HCT116 (cell line): ENCODE results near the gene SLC25A33. TPM values are rescaled to one million over a fixed set of nuclear protein-coding genes. Genes with fewer than 3 reads are reported as not detected.

ENCODE experiments used
- ATAC-seq: fragments of 200-7000 bp; cut with Tn5 transposase; 2 replicates; pipeline ENCODE4 v1.9.1; 2020; ENCODE audit warnings: mild to moderate bottlenecking, moderate library complexity
- BruUV-seq: library from RNA; stranded (reverse); fragments of 400-500 nt; replicated peaks from 2 replicates; lab custom pipeline; 2021; lab: Mats Ljungman, UMichigan
- CTCF ChIA-PET: fragments of 300-600 bp; sonication (Branson Sonifier 250); formaldehyde crosslinking; loops from one replicate; lab custom pipeline; 2021; ENCODE audit warnings: antibody characterized with exemption; lab: Charles Lee
- POLR2A ChIA-PET: fragments of 300-600, 350-600 bp; sonication (Branson Sonifier 250); formaldehyde crosslinking; loops from one replicate; lab custom pipeline; 2021; ENCODE audit warnings: antibody characterized with exemption; lab: Charles Lee
- RAD21 ChIA-PET, 2 experiments: fragments of 300-600 bp; sonication (Branson Sonifier 250); formaldehyde crosslinking; loops; one replicate each; lab custom pipeline; 2023; ENCODE audit warnings: low total read pairs in 2 of 2; ENCODE audit not compliant: uncharacterized antibody in 2 of 2, unreplicated experiment in 2 of 2, low non-redundant PET in 1 of 2; lab: Charles Lee
- DNase-seq: peaks from one replicate; pipeline ENCODE4 v3.0.0-alpha.2; 2010; ENCODE audit warnings: low read depth, low spot score
- H2AFZ ChIP-seq: fragments of 200-600 bp; shearing (Covaris generic), sonication (generic); 2 replicates; pipeline ENCODE4 v1.6.1; 2017; ENCODE audit warnings: low read depth, mixed run types, mixed read lengths, antibody characterized with exemption, low read length; ENCODE audit not compliant: poor library complexity, severe bottlenecking
- H3K27ac ChIP-seq: 2 replicates; pipeline ENCODE4 v1.5.1; 2012; ENCODE audit warnings: low read depth, low read length
- H3K27me3 ChIP-seq: fragments of 200-600 bp; sonication (generic); 2 replicates; pipeline ENCODE4 v1.6.1; 2016; ENCODE audit warnings: mixed run types, low read length, mixed read lengths; ENCODE audit not compliant: insufficient read depth
- H3K36me3 ChIP-seq, 2 experiments: fragments of 200-500 bp in 1 of 2; fragments of 200-600 bp in 1 of 2; sonication (Bioruptor generic) in 1 of 2; sonication (generic) in 1 of 2; 2 replicates each; pipeline versions ENCODE4 v1.5.1 to v1.6.1; 2014 to 2016; ENCODE audit warnings: low read length in 2 of 2, inconsistent platforms in 1 of 2, mixed read lengths in 1 of 2, mixed run types in 1 of 2; ENCODE audit not compliant: insufficient read depth in 2 of 2, control insufficient read depth in 1 of 2
- H3K4me1 ChIP-seq, 2 experiments: fragments of 200-600 bp in 1 of 2; sonication (generic) in 1 of 2; 2 replicates each; pipeline versions ENCODE4 v1.5.1 to v1.6.1; 2012 to 2017; ENCODE audit warnings: low read length in 2 of 2, inconsistent platforms in 1 of 2, mild to moderate bottlenecking in 1 of 2, mixed read lengths in 1 of 2, mixed run types in 1 of 2, moderate library complexity in 1 of 2; ENCODE audit not compliant: insufficient read depth in 2 of 2, control insufficient read depth in 1 of 2
- H3K4me2 ChIP-seq: fragments of 200-600 bp; sonication (generic); 2 replicates; pipeline ENCODE4 v1.6.1; 2017; ENCODE audit warnings: mixed run types, low read length, mixed read lengths
- H3K4me3 ChIP-seq, 2 experiments: fragments of 200-600 bp in 1 of 2; sonication (generic) in 1 of 2; replicated peaks in 1 of 2; 2 replicates each; pipeline ENCODE4 v1.5.1; 2011 to 2016; ENCODE audit warnings: low read length in 2 of 2, control low read depth in 1 of 2, low read depth in 1 of 2, mild to moderate bottlenecking in 1 of 2, mixed read lengths in 1 of 2, mixed run types in 1 of 2
- H3K79me2 ChIP-seq: fragments of 200-600 bp; sonication (generic); 2 replicates; pipeline ENCODE4 v1.6.1; 2017; ENCODE audit warnings: mild to moderate bottlenecking, mixed run types, low read length, moderate library complexity, mixed read lengths; ENCODE audit not compliant: insufficient read depth
- H3K9ac ChIP-seq: fragments of 200-600 bp; sonication (generic); 2 replicates; pipeline ENCODE4 v1.6.1; 2016; ENCODE audit warnings: low read length, mixed read lengths
- H3K9me2 ChIP-seq: fragments of 200-600 bp; sonication (generic), shearing (Covaris generic); 2 replicates; pipeline ENCODE4 v1.6.1; 2017; ENCODE audit warnings: mixed run types, mild to moderate bottlenecking, moderate library complexity; ENCODE audit not compliant: insufficient read depth
- H3K9me3 ChIP-seq, 2 experiments: fragments of 200-500 bp in 1 of 2; fragments of 200-600 bp in 1 of 2; sonication (Bioruptor generic) in 1 of 2; sonication (generic) in 1 of 2; 2 replicates each; pipeline ENCODE4 v1.6.1; 2014 to 2017; ENCODE audit warnings: low read length in 2 of 2, mixed read lengths in 2 of 2, inconsistent platforms in 1 of 2, low read depth in 1 of 2, mild to moderate bottlenecking in 1 of 2, mixed run types in 1 of 2, moderate library complexity in 1 of 2; ENCODE audit not compliant: control insufficient read depth in 1 of 2, insufficient read depth in 1 of 2
- H4K20me1 ChIP-seq: fragments of 200-600 bp; sonication (generic), shearing (Covaris generic); 2 replicates; pipeline ENCODE4 v1.6.1; 2017; ENCODE audit warnings: mixed run types, mild to moderate bottlenecking, moderate library complexity; ENCODE audit not compliant: insufficient read depth
- CBX3 ChIP-seq: IDR thresholded peaks from 2 replicates; pipeline ENCODE4 v1.6.1; 2012; ENCODE audit warnings: low read depth
- EGR1 ChIP-seq: IDR thresholded peaks from 2 replicates; pipeline ENCODE4 v1.6.1; 2012; ENCODE audit warnings: low read depth
- ELF1 ChIP-seq: IDR thresholded peaks from 2 replicates; pipeline ENCODE4 v1.6.1; 2012; ENCODE audit warnings: low read depth, borderline replicate concordance
- EZH2 ChIP-seq: fragments of 200-600 bp; sonication (generic); IDR thresholded peaks from 2 replicates; pipeline ENCODE4 v1.6.1; 2017; ENCODE audit warnings: antibody characterized with exemption, mixed run types
- FOSL1 ChIP-seq: IDR thresholded peaks from 2 replicates; pipeline ENCODE4 v1.6.1; 2012; ENCODE audit warnings: low read depth
- POLR2A ChIP-seq: IDR thresholded peaks from 2 replicates; pipeline ENCODE4 v1.7.0; 2011; ENCODE audit warnings: borderline replicate concordance; ENCODE audit not compliant: insufficient read depth, insufficient read length; ENCODE audit errors: extremely low read depth
- POLR2AphosphoS5 ChIP-seq: IDR thresholded peaks from 2 replicates; pipeline ENCODE4 v1.6.1; 2011; ENCODE audit warnings: mild to moderate bottlenecking, low read depth, low read length, moderate library complexity
- SP1 ChIP-seq: IDR thresholded peaks from 2 replicates; pipeline ENCODE4 v1.6.1; 2012; ENCODE audit warnings: low read depth
- TCF7L2 ChIP-seq: IDR thresholded peaks from 2 replicates; pipeline ENCODE4 v1.7.0; 2011; ENCODE audit warnings: borderline replicate concordance, inconsistent platforms; ENCODE audit not compliant: insufficient read depth, insufficient read length; ENCODE audit errors: extremely low read depth
- ZFX ChIP-seq: fragments of 450-650 bp; IDR thresholded peaks from 2 replicates; pipeline ENCODE4 v1.6.1; 2017
- intact Hi-C: fragments of 100-400 bp; cut with micrococcal nuclease; formaldehyde crosslinking; loops from 2 replicates; pipeline ENCODE4 v1.10.0; 2022
- total RNA-seq: library from RNA; stranded (reverse); gene quantifications from one replicate; pipeline ENCODE4 v1.2.1, GENCODE V29; 2021; ENCODE audit not compliant: unreplicated experiment
- TF ChIP-seq, protein P1 (sequence below), 3 experiments: fragments of 200-600 bp in 1 of 3; sonication (generic) in 1 of 3; IDR thresholded peaks in 2 of 3; conservative IDR thresholded peaks in 1 of 3; 2 replicates each; pipeline ENCODE4 v1.5.1; 2012 to 2017; ENCODE audit warnings: low read depth in 2 of 3, low read length in 2 of 3, antibody characterized with exemption in 1 of 3, borderline replicate concordance in 1 of 3, control low read depth in 1 of 3, mild to moderate bottlenecking in 1 of 3, mixed read lengths in 1 of 3, mixed run types in 1 of 3, moderate library complexity in 1 of 3; ENCODE audit not compliant: insufficient read depth in 1 of 3
- TF ChIP-seq, protein P2 (sequence below): IDR thresholded peaks from 2 replicates; pipeline ENCODE4 v1.6.1; 2012
- TF ChIP-seq, protein P3 (sequence below): IDR thresholded peaks from 2 replicates; pipeline ENCODE4 v1.6.1; 2012; ENCODE audit warnings: low read depth

SLC25A33 gene
- total RNA-seq, 1 experiment from 2014 or later: 9.8 TPM

DNA sequence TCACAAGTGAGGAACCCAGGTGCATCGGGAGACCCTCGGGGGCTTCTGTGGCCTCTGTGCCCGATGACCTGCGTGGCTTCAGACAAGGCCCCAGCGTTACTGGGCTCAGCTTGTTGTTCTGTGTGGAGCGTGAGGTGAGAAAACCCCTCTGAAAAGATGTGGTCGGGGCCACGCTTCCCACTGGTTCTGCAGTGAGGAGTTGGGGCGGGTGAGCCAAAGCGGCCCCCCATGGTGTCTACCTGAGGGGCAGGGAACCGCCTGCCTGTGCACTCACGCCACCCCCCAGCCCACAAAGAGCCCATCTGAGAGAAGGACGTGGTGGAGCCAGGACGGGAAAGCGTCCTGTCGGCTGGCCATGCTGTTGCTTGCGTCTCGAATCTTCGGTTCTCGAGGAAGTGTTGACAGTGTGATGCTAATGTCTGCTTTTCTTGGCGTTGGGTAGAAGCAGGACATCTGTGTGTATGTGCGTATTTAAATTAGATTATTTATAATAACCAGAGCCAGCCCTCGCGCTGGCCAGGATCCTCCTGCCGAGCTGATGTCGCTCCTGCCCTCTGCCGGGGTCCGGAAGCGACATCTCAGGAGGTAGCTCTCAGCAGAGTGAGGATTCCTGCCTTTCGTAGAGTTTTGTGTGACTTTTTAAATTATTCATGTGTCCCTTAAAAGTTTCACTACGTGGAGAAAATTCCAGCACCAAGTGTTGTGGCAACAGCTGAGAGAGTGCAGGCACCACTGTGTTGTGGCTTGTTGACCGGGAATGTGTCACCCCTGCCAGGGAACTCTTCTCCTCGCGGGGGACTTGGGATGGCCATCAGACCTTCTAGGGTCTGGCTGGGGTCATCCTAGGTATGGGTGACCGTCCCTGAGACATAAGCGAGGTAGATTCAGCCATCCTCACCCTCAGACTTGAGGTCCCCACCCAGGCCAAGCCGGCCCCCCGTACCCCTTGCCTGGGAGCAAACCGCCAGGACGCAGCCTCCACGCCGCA lies 64.8 kb downstream of the SLC25A33 start:
- H3K9me2 ChIP-seq: no peaks in the 10 kb centered on the region
- no peak for ATAC-seq
- no peaks in the 10 kb centered on the region for H3K9me3 ChIP-seq
- no peaks in the 10 kb centered on the region for H4K20me1 ChIP-seq
- ChIA-PET RAD21 (no interaction called here), CTCF (no interaction called here), POLR2A (no interaction called here)
- no TSS peak for BruUV-seq
- H3K4me1 ChIP-seq: no peaks in the 10 kb centered on the region
- no peak overlapping the region for H3K9ac ChIP-seq
- no peak overlapping the region for H2AFZ ChIP-seq
- H3K36me3 ChIP-seq: peaks cover 3 to 26% of the 10 kb centered on the region in 2 experiments; a peak in 3 of 4 replicates
- intact Hi-C loops: no loop called here
- H3K4me3 ChIP-seq: no peak overlapping the region
- H3K27me3 ChIP-seq: no peaks in the 10 kb centered on the region
- TF ChIP-seq ELF1: no peak
- no peak for DNase-seq
- no peaks in the 10 kb centered on the region for H3K79me2 ChIP-seq
- H3K4me2 ChIP-seq: no peak overlapping the region
- no peak overlapping the region for H3K27ac ChIP-seq

DNA sequence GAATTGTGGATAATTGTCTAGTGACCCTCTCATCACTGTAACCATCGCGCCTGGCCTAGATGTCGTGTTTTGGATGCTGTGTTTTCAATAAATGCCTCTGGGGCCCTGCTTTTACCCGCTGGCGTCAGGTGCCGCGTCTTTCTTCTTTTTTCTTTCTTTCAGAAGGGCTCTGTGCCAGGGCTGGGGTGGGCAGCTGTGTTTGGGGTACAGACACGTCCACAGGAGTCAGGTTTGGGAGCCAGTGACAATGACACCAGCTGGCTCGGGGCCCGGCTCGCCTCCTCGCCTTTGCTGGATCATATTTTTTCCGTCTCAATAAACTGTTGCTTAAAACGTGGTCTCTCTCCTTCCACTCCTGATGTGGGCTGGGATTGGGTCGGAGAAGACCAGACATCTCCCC lies 65.6 kb downstream of the SLC25A33 start:
- CTCF ChIA-PET: no interaction called here
- BruUV-seq: no TSS peak
- POLR2A ChIA-PET: no interaction called here
- Histone ChIP-seq H3K79me2 (no peaks in the 10 kb centered on the region), H3K27me3 (no peaks in the 10 kb centered on the region), H3K27ac (no peak overlapping the region), H3K4me2 (no peak overlapping the region), H4K20me1 (no peaks in the 10 kb centered on the region), H3K9me2 (no peaks in the 10 kb centered on the region), H3K4me1 (no peaks in the 10 kb centered on the region), H3K4me3 (no peak overlapping the region), H3K36me3 (peaks cover 3 to 23% of the 10 kb centered on the region in 2 experiments; a peak in 3 of 4 replicates), H3K9ac (no peak overlapping the region), H2AFZ (no peak overlapping the region), H3K9me3 (no peaks in the 10 kb centered on the region)
- ATAC-seq (no peak), DNase-seq (no peak)
- RAD21 ChIA-PET: no interaction called here
- intact Hi-C loops: no loop called here
- no peak for TF ChIP-seq SP1
- TF ChIP-seq EGR1: no peak
- TF ChIP-seq FOSL1: no peak
- TF ChIP-seq, protein P1, sequence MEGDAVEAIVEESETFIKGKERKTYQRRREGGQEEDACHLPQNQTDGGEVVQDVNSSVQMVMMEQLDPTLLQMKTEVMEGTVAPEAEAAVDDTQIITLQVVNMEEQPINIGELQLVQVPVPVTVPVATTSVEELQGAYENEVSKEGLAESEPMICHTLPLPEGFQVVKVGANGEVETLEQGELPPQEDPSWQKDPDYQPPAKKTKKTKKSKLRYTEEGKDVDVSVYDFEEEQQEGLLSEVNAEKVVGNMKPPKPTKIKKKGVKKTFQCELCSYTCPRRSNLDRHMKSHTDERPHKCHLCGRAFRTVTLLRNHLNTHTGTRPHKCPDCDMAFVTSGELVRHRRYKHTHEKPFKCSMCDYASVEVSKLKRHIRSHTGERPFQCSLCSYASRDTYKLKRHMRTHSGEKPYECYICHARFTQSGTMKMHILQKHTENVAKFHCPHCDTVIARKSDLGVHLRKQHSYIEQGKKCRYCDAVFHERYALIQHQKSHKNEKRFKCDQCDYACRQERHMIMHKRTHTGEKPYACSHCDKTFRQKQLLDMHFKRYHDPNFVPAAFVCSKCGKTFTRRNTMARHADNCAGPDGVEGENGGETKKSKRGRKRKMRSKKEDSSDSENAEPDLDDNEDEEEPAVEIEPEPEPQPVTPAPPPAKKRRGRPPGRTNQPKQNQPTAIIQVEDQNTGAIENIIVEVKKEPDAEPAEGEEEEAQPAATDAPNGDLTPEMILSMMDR (IDR thresholded peaks at IDR 0.05 in 2 of 3, conservative IDR thresholded peaks at IDR 0.05 in 1 of 3; ENCODE audit: borderline replicate concordance in 1 of 3, insufficient read depth in 1 of 3, low read depth in 2 of 3, low read length in 2 of 3): no peak
- no peak for TF ChIP-seq TCF7L2
- TF ChIP-seq EZH2: no peak
- TF ChIP-seq, protein P2, sequence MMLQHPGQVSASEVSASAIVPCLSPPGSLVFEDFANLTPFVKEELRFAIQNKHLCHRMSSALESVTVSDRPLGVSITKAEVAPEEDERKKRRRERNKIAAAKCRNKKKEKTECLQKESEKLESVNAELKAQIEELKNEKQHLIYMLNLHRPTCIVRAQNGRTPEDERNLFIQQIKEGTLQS: no peak
- TF ChIP-seq ZFX: no peak
- TF ChIP-seq POLR2A: no peak
- TF ChIP-seq, protein P3, sequence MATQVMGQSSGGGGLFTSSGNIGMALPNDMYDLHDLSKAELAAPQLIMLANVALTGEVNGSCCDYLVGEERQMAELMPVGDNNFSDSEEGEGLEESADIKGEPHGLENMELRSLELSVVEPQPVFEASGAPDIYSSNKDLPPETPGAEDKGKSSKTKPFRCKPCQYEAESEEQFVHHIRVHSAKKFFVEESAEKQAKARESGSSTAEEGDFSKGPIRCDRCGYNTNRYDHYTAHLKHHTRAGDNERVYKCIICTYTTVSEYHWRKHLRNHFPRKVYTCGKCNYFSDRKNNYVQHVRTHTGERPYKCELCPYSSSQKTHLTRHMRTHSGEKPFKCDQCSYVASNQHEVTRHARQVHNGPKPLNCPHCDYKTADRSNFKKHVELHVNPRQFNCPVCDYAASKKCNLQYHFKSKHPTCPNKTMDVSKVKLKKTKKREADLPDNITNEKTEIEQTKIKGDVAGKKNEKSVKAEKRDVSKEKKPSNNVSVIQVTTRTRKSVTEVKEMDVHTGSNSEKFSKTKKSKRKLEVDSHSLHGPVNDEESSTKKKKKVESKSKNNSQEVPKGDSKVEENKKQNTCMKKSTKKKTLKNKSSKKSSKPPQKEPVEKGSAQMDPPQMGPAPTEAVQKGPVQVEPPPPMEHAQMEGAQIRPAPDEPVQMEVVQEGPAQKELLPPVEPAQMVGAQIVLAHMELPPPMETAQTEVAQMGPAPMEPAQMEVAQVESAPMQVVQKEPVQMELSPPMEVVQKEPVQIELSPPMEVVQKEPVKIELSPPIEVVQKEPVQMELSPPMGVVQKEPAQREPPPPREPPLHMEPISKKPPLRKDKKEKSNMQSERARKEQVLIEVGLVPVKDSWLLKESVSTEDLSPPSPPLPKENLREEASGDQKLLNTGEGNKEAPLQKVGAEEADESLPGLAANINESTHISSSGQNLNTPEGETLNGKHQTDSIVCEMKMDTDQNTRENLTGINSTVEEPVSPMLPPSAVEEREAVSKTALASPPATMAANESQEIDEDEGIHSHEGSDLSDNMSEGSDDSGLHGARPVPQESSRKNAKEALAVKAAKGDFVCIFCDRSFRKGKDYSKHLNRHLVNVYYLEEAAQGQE: no peak
- no peak for TF ChIP-seq ELF1
- TF ChIP-seq POLR2AphosphoS5: no peak
- no peak for TF ChIP-seq CBX3
